HCT116 (cell line): ENCODE data around the gene CACNA1E. TPM values are rescaled to one million over a fixed set of nuclear protein-coding genes. Genes with fewer than 3 reads are reported as not detected.

Source experiments
- ATAC-seq: fragments of 200-7000 bp; cut with Tn5 transposase; 2 replicates; pipeline ENCODE4 v1.9.1; 2020; ENCODE audit warnings: mild to moderate bottlenecking, moderate library complexity
- BruUV-seq: library from RNA; stranded (reverse); fragments of 400-500 nt; replicated peaks from 2 replicates; lab custom pipeline; 2021; lab: Mats Ljungman, UMichigan
- CTCF ChIA-PET: fragments of 300-600 bp; sonication (Branson Sonifier 250); formaldehyde crosslinking; loops from one replicate; lab custom pipeline; 2021; ENCODE audit warnings: antibody characterized with exemption; lab: Charles Lee
- POLR2A ChIA-PET: fragments of 300-600, 350-600 bp; sonication (Branson Sonifier 250); formaldehyde crosslinking; loops from one replicate; lab custom pipeline; 2021; ENCODE audit warnings: antibody characterized with exemption; lab: Charles Lee
- RAD21 ChIA-PET, 2 experiments: fragments of 300-600 bp; sonication (Branson Sonifier 250); formaldehyde crosslinking; loops; one replicate each; lab custom pipeline; 2023; ENCODE audit warnings: low total read pairs in 2 of 2; ENCODE audit not compliant: uncharacterized antibody in 2 of 2, unreplicated experiment in 2 of 2, low non-redundant PET in 1 of 2; lab: Charles Lee
- DNase-seq: peaks from one replicate; pipeline ENCODE4 v3.0.0-alpha.2; 2010; ENCODE audit warnings: low read depth, low spot score
- H2AFZ ChIP-seq: fragments of 200-600 bp; shearing (Covaris generic), sonication (generic); 2 replicates; pipeline ENCODE4 v1.6.1; 2017; ENCODE audit warnings: low read depth, mixed run types, mixed read lengths, antibody characterized with exemption, low read length; ENCODE audit not compliant: poor library complexity, severe bottlenecking
- H3K27ac ChIP-seq: 2 replicates; pipeline ENCODE4 v1.5.1; 2012; ENCODE audit warnings: low read depth, low read length
- H3K27me3 ChIP-seq: fragments of 200-600 bp; sonication (generic); 2 replicates; pipeline ENCODE4 v1.6.1; 2016; ENCODE audit warnings: mixed run types, low read length, mixed read lengths; ENCODE audit not compliant: insufficient read depth
- H3K36me3 ChIP-seq, 2 experiments: fragments of 200-500 bp in 1 of 2; fragments of 200-600 bp in 1 of 2; sonication (Bioruptor generic) in 1 of 2; sonication (generic) in 1 of 2; 2 replicates each; pipeline versions ENCODE4 v1.5.1 to v1.6.1; 2014 to 2016; ENCODE audit warnings: low read length in 2 of 2, inconsistent platforms in 1 of 2, mixed read lengths in 1 of 2, mixed run types in 1 of 2; ENCODE audit not compliant: insufficient read depth in 2 of 2, control insufficient read depth in 1 of 2
- H3K4me1 ChIP-seq, 2 experiments: fragments of 200-600 bp in 1 of 2; sonication (generic) in 1 of 2; 2 replicates each; pipeline versions ENCODE4 v1.5.1 to v1.6.1; 2012 to 2017; ENCODE audit warnings: low read length in 2 of 2, inconsistent platforms in 1 of 2, mild to moderate bottlenecking in 1 of 2, mixed read lengths in 1 of 2, mixed run types in 1 of 2, moderate library complexity in 1 of 2; ENCODE audit not compliant: insufficient read depth in 2 of 2, control insufficient read depth in 1 of 2
- H3K4me2 ChIP-seq: fragments of 200-600 bp; sonication (generic); 2 replicates; pipeline ENCODE4 v1.6.1; 2017; ENCODE audit warnings: mixed run types, low read length, mixed read lengths
- H3K4me3 ChIP-seq, 2 experiments: fragments of 200-600 bp in 1 of 2; sonication (generic) in 1 of 2; replicated peaks in 1 of 2; 2 replicates each; pipeline ENCODE4 v1.5.1; 2011 to 2016; ENCODE audit warnings: low read length in 2 of 2, control low read depth in 1 of 2, low read depth in 1 of 2, mild to moderate bottlenecking in 1 of 2, mixed read lengths in 1 of 2, mixed run types in 1 of 2
- H3K79me2 ChIP-seq: fragments of 200-600 bp; sonication (generic); 2 replicates; pipeline ENCODE4 v1.6.1; 2017; ENCODE audit warnings: mild to moderate bottlenecking, mixed run types, low read length, moderate library complexity, mixed read lengths; ENCODE audit not compliant: insufficient read depth
- H3K9ac ChIP-seq: fragments of 200-600 bp; sonication (generic); 2 replicates; pipeline ENCODE4 v1.6.1; 2016; ENCODE audit warnings: low read length, mixed read lengths
- H3K9me2 ChIP-seq: fragments of 200-600 bp; sonication (generic), shearing (Covaris generic); 2 replicates; pipeline ENCODE4 v1.6.1; 2017; ENCODE audit warnings: mixed run types, mild to moderate bottlenecking, moderate library complexity; ENCODE audit not compliant: insufficient read depth
- H3K9me3 ChIP-seq, 2 experiments: fragments of 200-500 bp in 1 of 2; fragments of 200-600 bp in 1 of 2; sonication (Bioruptor generic) in 1 of 2; sonication (generic) in 1 of 2; 2 replicates each; pipeline ENCODE4 v1.6.1; 2014 to 2017; ENCODE audit warnings: low read length in 2 of 2, mixed read lengths in 2 of 2, inconsistent platforms in 1 of 2, low read depth in 1 of 2, mild to moderate bottlenecking in 1 of 2, mixed run types in 1 of 2, moderate library complexity in 1 of 2; ENCODE audit not compliant: control insufficient read depth in 1 of 2, insufficient read depth in 1 of 2
- H4K20me1 ChIP-seq: fragments of 200-600 bp; sonication (generic), shearing (Covaris generic); 2 replicates; pipeline ENCODE4 v1.6.1; 2017; ENCODE audit warnings: mixed run types, mild to moderate bottlenecking, moderate library complexity; ENCODE audit not compliant: insufficient read depth
- CBX3 ChIP-seq: IDR thresholded peaks from 2 replicates; pipeline ENCODE4 v1.6.1; 2012; ENCODE audit warnings: low read depth
- CEBPB ChIP-seq: IDR thresholded peaks from 2 replicates; pipeline ENCODE4 v1.6.1; 2012; ENCODE audit warnings: low read depth
- CTCF ChIP-seq, 3 experiments: fragments of 200-600 bp in 1 of 3; sonication (generic) in 1 of 3; IDR thresholded peaks in 2 of 3; conservative IDR thresholded peaks in 1 of 3; 2 replicates each; pipeline ENCODE4 v1.5.1; 2012 to 2017; ENCODE audit warnings: low read depth in 2 of 3, low read length in 2 of 3, antibody characterized with exemption in 1 of 3, borderline replicate concordance in 1 of 3, control low read depth in 1 of 3, mild to moderate bottlenecking in 1 of 3, mixed read lengths in 1 of 3, mixed run types in 1 of 3, moderate library complexity in 1 of 3; ENCODE audit not compliant: insufficient read depth in 1 of 3
- EGR1 ChIP-seq: IDR thresholded peaks from 2 replicates; pipeline ENCODE4 v1.6.1; 2012; ENCODE audit warnings: low read depth
- ELF1 ChIP-seq: IDR thresholded peaks from 2 replicates; pipeline ENCODE4 v1.6.1; 2012; ENCODE audit warnings: low read depth, borderline replicate concordance
- EZH2 ChIP-seq: fragments of 200-600 bp; sonication (generic); IDR thresholded peaks from 2 replicates; pipeline ENCODE4 v1.6.1; 2017; ENCODE audit warnings: antibody characterized with exemption, mixed run types
- EZH2phosphoT487 ChIP-seq: fragments of 200-600 bp; IDR thresholded peaks from 2 replicates; pipeline ENCODE4 v1.6.1; 2018; ENCODE audit warnings: antibody characterized with exemption, borderline replicate concordance
- POLR2AphosphoS5 ChIP-seq: IDR thresholded peaks from 2 replicates; pipeline ENCODE4 v1.6.1; 2011; ENCODE audit warnings: mild to moderate bottlenecking, low read depth, low read length, moderate library complexity
- SIN3A ChIP-seq: IDR thresholded peaks from 2 replicates; pipeline ENCODE4 v1.6.1; 2012; ENCODE audit warnings: low read depth
- SP1 ChIP-seq: IDR thresholded peaks from 2 replicates; pipeline ENCODE4 v1.6.1; 2012; ENCODE audit warnings: low read depth
- SRF ChIP-seq: IDR thresholded peaks from 2 replicates; pipeline ENCODE4 v1.6.1; 2012; ENCODE audit warnings: low read depth
- YY1 ChIP-seq: IDR thresholded peaks from 2 replicates; pipeline ENCODE4 v1.6.1; 2011; ENCODE audit warnings: low read length, low read depth, moderate library complexity, mild to moderate bottlenecking; ENCODE audit not compliant: insufficient replicate concordance; ENCODE audit errors: extremely low read depth
- ZBTB33 ChIP-seq: IDR thresholded peaks from 2 replicates; pipeline ENCODE4 v1.6.1; 2011; ENCODE audit warnings: mild to moderate bottlenecking, low read length, moderate library complexity; ENCODE audit not compliant: insufficient replicate concordance; ENCODE audit errors: extremely low read depth
- ZNF274 ChIP-seq: fragments of 200-500 bp; sonication (Bioruptor generic); IDR thresholded peaks from 2 replicates; pipeline ENCODE4 v1.6.1; 2014; ENCODE audit warnings: mild to moderate bottlenecking, low read depth, low read length, inconsistent platforms
- intact Hi-C: fragments of 100-400 bp; cut with micrococcal nuclease; formaldehyde crosslinking; loops from 2 replicates; pipeline ENCODE4 v1.10.0; 2022
- total RNA-seq: library from RNA; stranded (reverse); gene quantifications from one replicate; pipeline ENCODE4 v1.2.1, GENCODE V29; 2021; ENCODE audit not compliant: unreplicated experiment

CACNA1E gene
- total RNA-seq, 1 experiment from 2014 or later: 0.02 TPM

GRCh38 chr1:181514298-181515290 lies 31.3 kb downstream of the CACNA1E start:
- no peaks in the 10 kb centered on the region for H3K4me1 ChIP-seq
- no peaks in the 10 kb centered on the region for H3K9me2 ChIP-seq
- H3K4me3 ChIP-seq: no peak overlapping the region
- RAD21 ChIA-PET: no interaction called here
- TF ChIP-seq POLR2AphosphoS5: no peak
- TF ChIP-seq CTCF (IDR thresholded peaks at IDR 0.05 in 2 of 3, conservative IDR thresholded peaks at IDR 0.05 in 1 of 3; ENCODE audit: borderline replicate concordance in 1 of 3, insufficient read depth in 1 of 3, low read depth in 2 of 3, low read length in 2 of 3): no peak
- TF ChIP-seq CEBPB: no peak
- TF ChIP-seq SRF: no peak
- TF ChIP-seq, all 23 proteins: peak for 0
- intact Hi-C loops: no loop called here
- no peak for DNase-seq
- no peak overlapping the region for H3K4me2 ChIP-seq
- no peaks in the 10 kb centered on the region for H3K79me2 ChIP-seq
- no peaks in the 10 kb centered on the region for H3K9me3 ChIP-seq
- H4K20me1 ChIP-seq: no peaks in the 10 kb centered on the region
- no peak overlapping the region for H2AFZ ChIP-seq
- no peak for ATAC-seq
- no peak overlapping the region for H3K27ac ChIP-seq
- CTCF ChIA-PET: no interaction called here
- no peak overlapping the region for H3K9ac ChIP-seq
- no peaks in the 10 kb centered on the region for H3K36me3 ChIP-seq
- POLR2A ChIA-PET: no interaction called here
- H3K27me3 ChIP-seq: peaks cover 8% of the 10 kb centered on the region; the same call in 1 of the 2 replicates
- BruUV-seq: no TSS peak

- POLR2A ChIA-PET: no interaction called here
- H3K4me1 ChIP-seq: no peaks in the 10 kb centered on the region
- no peak overlapping the region for H3K4me2 ChIP-seq
- no peaks in the 10 kb centered on the region for H3K9me2 ChIP-seq
- H3K27me3 ChIP-seq: 0 out of 2 replicates have a peak, but pooled peaks cover 8% of the 10 kb centered on the region
- no peaks in the 10 kb centered on the region for H4K20me1 ChIP-seq
- no TSS peak for BruUV-seq
- no peaks in the 10 kb centered on the region for H3K36me3 ChIP-seq
- ATAC-seq: no peak
- no peak overlapping the region for H2AFZ ChIP-seq
- no peaks in the 10 kb centered on the region for H3K9me3 ChIP-seq
- intact Hi-C loops: no loop called here
- CTCF ChIA-PET: no interaction called here
- no peak for DNase-seq
- H3K9ac ChIP-seq: no peak overlapping the region
- H3K79me2 ChIP-seq: no peaks in the 10 kb centered on the region
- RAD21 ChIA-PET: no interaction called here
- H3K27ac ChIP-seq: no peak overlapping the region
- H3K4me3 ChIP-seq: no peak overlapping the region
- TF ChIP-seq ZNF274 (no peak), ELF1 (no peak), YY1 (no peak), SP1 (no peak), SIN3A (no peak), ZBTB33 (no peak), EZH2 (no peak), SRF (no peak), EGR1 (no peak), CBX3 (no peak), EZH2phosphoT487 (no peak)
Measured at GRCh38 chr1:181516706-181517105, 33.4 kb downstream of the CACNA1E start.
